PC-9 (cell line): Measurements from ENCODE around the gene RBL2. TPM values are rescaled to one million over a fixed set of nuclear protein-coding genes. Genes with fewer than 3 reads are reported as not detected.

Source experiments
- BruUV-seq: library from RNA; stranded (reverse); fragments of 400-500 nt; replicated peaks from 2 replicates; lab custom pipeline; 2021; lab: Mats Ljungman, UMichigan
- CTCF ChIA-PET: fragments of 300-600 bp; sonication (Branson Sonifier 250); formaldehyde crosslinking; loops from one replicate; lab custom pipeline; 2022; ENCODE audit warnings: antibody characterized with exemption; lab: Charles Lee
- POLR2A ChIA-PET: fragments of 300-600 bp; sonication (Branson Sonifier 250); formaldehyde crosslinking; loops from one replicate; lab custom pipeline; 2022; ENCODE audit warnings: antibody characterized with exemption; ENCODE audit not compliant: unreplicated experiment; lab: Charles Lee
- DNase-seq, 2 experiments: peaks; one replicate each; pipeline versions ENCODE4 v3.0.0 to v3.0.0-alpha.2; 2015 to 2022; ENCODE audit warnings: mixed read lengths in 1 of 2
- H2AFZ ChIP-seq: fragments of 200-600 bp; sonication (generic); 2 replicates; pipeline ENCODE4 v1.8.1; 2017; ENCODE audit warnings: antibody characterized with exemption
- H3F3A ChIP-seq: fragments of 200-600 bp; sonication (generic); 2 replicates; pipeline ENCODE4 v1.8.1; 2017; ENCODE audit warnings: antibody characterized with exemption, mild to moderate bottlenecking, low read depth; ENCODE audit not compliant: insufficient read depth
- H3K27ac ChIP-seq: fragments of 200-600 bp; sonication (generic); 2 replicates; pipeline ENCODE4 v1.6.1; 2016; ENCODE audit warnings: mixed run types
- H3K27me3 ChIP-seq: fragments of 200-600 bp; sonication (generic); 2 replicates; pipeline ENCODE4 v1.6.1; 2016; ENCODE audit warnings: low read depth, mixed run types; ENCODE audit not compliant: insufficient read depth
- H3K36me3 ChIP-seq: fragments of 200-600 bp; sonication (generic); 2 replicates; pipeline ENCODE4 v1.6.1; 2016; ENCODE audit warnings: low read depth, mixed run types
- H3K4me1 ChIP-seq: fragments of 200-600 bp; sonication (generic); replicated peaks from 2 replicates; pipeline ENCODE4 v1.6.1; 2016; ENCODE audit warnings: mixed run types; ENCODE audit not compliant: insufficient read depth
- H3K4me2 ChIP-seq: fragments of 200-600 bp; sonication (generic); 2 replicates; pipeline ENCODE4 v1.6.1; 2017; ENCODE audit warnings: mixed run types
- H3K4me3 ChIP-seq: fragments of 200-600 bp; sonication (generic); 2 replicates; pipeline ENCODE4 v1.6.1; 2016; ENCODE audit warnings: mixed run types
- H3K79me2 ChIP-seq: fragments of 200-600 bp; sonication (generic); 2 replicates; pipeline ENCODE4 v1.6.1; 2017; ENCODE audit warnings: low read depth, mixed run types
- H3K9me2 ChIP-seq: fragments of 200-600 bp; sonication (generic); 2 replicates; pipeline ENCODE4 v1.8.1; 2017; ENCODE audit warnings: mild to moderate bottlenecking; ENCODE audit not compliant: insufficient read depth
- H3K9me3 ChIP-seq: fragments of 200-600 bp; sonication (generic); 2 replicates; pipeline ENCODE4 v1.8.1; 2016; ENCODE audit warnings: low read depth; ENCODE audit not compliant: insufficient read depth
- H4K20me1 ChIP-seq: fragments of 200-600 bp; sonication (generic); 2 replicates; pipeline ENCODE4 v1.8.1; 2017; ENCODE audit not compliant: insufficient read depth
- CTCF ChIP-seq: fragments of 200-600 bp; sonication (generic); conservative IDR thresholded peaks from 2 replicates; pipeline ENCODE4 v1.6.1; 2017; ENCODE audit warnings: mixed run types, antibody characterized with exemption, mild to moderate bottlenecking, moderate library complexity
- EZH2 ChIP-seq: fragments of 200-600 bp; sonication (generic); IDR thresholded peaks from 2 replicates; pipeline ENCODE4 v1.8.0; 2017; ENCODE audit warnings: antibody characterized with exemption, low read depth
- intact Hi-C: fragments of 100-400 bp; cut with micrococcal nuclease; formaldehyde crosslinking; loops from one replicate; pipeline ENCODE4 v1.10.0; 2022; ENCODE audit not compliant: unreplicated experiment
- total RNA-seq: library from RNA; stranded (reverse); gene quantifications from 2 replicates; pipeline ENCODE4 v1.2.3, GENCODE V29; 2021

Gene RBL2
- total RNA-seq, 1 experiment from 2014 or later, result 72.0 TPM

DNA sequence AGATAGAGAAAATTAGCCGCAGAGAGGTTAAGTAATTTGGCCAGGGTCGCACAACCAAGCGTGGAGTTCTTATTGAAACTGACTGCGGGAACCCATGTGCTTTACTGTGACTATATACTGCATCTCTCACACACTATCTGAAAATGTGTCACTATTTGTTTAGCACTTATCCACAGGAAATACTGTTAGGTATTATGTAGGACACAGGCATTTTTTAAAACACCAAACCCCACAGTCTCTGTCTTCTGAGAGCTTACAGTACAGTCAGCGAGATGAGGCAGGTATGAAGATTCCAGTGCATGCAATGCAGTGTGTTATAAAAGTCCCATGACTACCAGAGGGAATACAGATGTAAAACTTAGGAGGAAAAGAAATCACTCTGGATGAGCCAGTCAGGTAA is 11.3 kb downstream of the RBL2 start:
- Histone ChIP-seq H3F3A (no peaks in the 10 kb centered on the region), H3K4me2 (no peak overlapping the region), H3K36me3 (no peaks in the 10 kb centered on the region; the same call in none of the 2 replicates), H4K20me1 (no peaks in the 10 kb centered on the region), H3K79me2 (no peaks in the 10 kb centered on the region), H2AFZ (no peak overlapping the region), H3K9me3 (no peaks in the 10 kb centered on the region), H3K4me1 (no peaks in the 10 kb centered on the region), H3K27ac (no peak overlapping the region), H3K4me3 (no peak overlapping the region), H3K27me3 (no peaks in the 10 kb centered on the region), H3K9me2 (no peaks in the 10 kb centered on the region)
- POLR2A ChIA-PET, result no interaction called here
- BruUV-seq, result no TSS peak
- DNase-seq, result no peak
- intact Hi-C loops, result no loop called here
- CTCF ChIA-PET, result no interaction called here
- TF ChIP-seq CTCF (no peak), EZH2 (no peak)

GRCh38 chr16:53446090-53446489 is 11.8 kb downstream of the RBL2 start:
- no peak for DNase-seq
- Histone ChIP-seq H3K27me3 (no peaks in the 10 kb centered on the region), H3K9me2 (no peaks in the 10 kb centered on the region), H3K4me3 (no peak overlapping the region), H2AFZ (no peak overlapping the region), H3K4me1 (no peaks in the 10 kb centered on the region), H3K36me3 (no peaks in the 10 kb centered on the region; the same call in none of the 2 replicates), H3K79me2 (no peaks in the 10 kb centered on the region), H4K20me1 (no peaks in the 10 kb centered on the region), H3K4me2 (no peak overlapping the region), H3F3A (no peaks in the 10 kb centered on the region), H3K27ac (no peak overlapping the region), H3K9me3 (no peaks in the 10 kb centered on the region)
- ChIA-PET POLR2A (no interaction called here), CTCF (no interaction called here)
- no peak for TF ChIP-seq EZH2
- no peak for TF ChIP-seq CTCF
- intact Hi-C loops, result no loop called here
- no TSS peak for BruUV-seq

GRCh38 chr16:53449816-53450517 is 15.7 kb downstream of the RBL2 start:
- CTCF ChIA-PET, result interaction anchor here (0.6 kb wide), 1 partner anchor 34 kb away, joined by 5 read pairs; no protein-coding TSS in a partner anchor
- Histone ChIP-seq H3K79me2 (no peaks in the 10 kb centered on the region), H4K20me1 (no peaks in the 10 kb centered on the region), H3F3A (no peaks in the 10 kb centered on the region), H3K9me3 (no peaks in the 10 kb centered on the region), H3K4me2 (no peak overlapping the region), H3K9me2 (no peaks in the 10 kb centered on the region), H3K36me3 (0 out of 2 replicates have a peak, but pooled peaks cover 3% of the 10 kb centered on the region), H2AFZ (no peak overlapping the region), H3K4me1 (no peaks in the 10 kb centered on the region), H3K27me3 (no peaks in the 10 kb centered on the region), H3K4me3 (no peak overlapping the region), H3K27ac (no peak overlapping the region)
- POLR2A ChIA-PET, result interaction anchor here (0.6 kb wide), 1 partner anchor 45 kb away, joined by 3 read pairs; no protein-coding TSS in a partner anchor
- TF ChIP-seq EZH2 (no peak), CTCF (no peak)
- no peak for DNase-seq
- no TSS peak for BruUV-seq
- intact Hi-C loops, result loop anchor here (10.0 kb wide), 1 partner anchor 135 kb away; no protein-coding TSS in a partner anchor
